Ovary (tissue), 3 donors: Measurements from ENCODE around the gene TRIM73.
"Not testable (repeated sequence)": the region's sequence is repeated elsewhere in the genome, so short reads cannot be mapped to it uniquely, and the experiment has no call there.

Experiments
- EP300 ChIP-seq: sonication (generic); formaldehyde crosslinking; IDR thresholded peaks from one replicate; pipeline ENCODE4 v1.6.1; 2017; ENCODE audit warnings: antibody characterized with exemption
- POLR2A ChIP-seq: fragments of 450-650 bp; IDR thresholded peaks from one replicate; pipeline ENCODE4 v1.6.1; 2017; ENCODE audit warnings: antibody characterized with exemption, mild to moderate bottlenecking, moderate library complexity
- TF ChIP-seq, protein P1 (sequence below), 3 donors: fragments of 450-650 bp in 2 of 3; fragments of 200-600 bp in 1 of 3; IDR thresholded peaks; one replicate each; pipeline versions ENCODE4 v1.5.1 to v1.8.0; 2016 to 2022; ENCODE audit warnings: antibody characterized with exemption in 3 of 3, mild to moderate bottlenecking in 1 of 3
- donor health status: DM: no; HTN: no; CAD: no.

DNA sequence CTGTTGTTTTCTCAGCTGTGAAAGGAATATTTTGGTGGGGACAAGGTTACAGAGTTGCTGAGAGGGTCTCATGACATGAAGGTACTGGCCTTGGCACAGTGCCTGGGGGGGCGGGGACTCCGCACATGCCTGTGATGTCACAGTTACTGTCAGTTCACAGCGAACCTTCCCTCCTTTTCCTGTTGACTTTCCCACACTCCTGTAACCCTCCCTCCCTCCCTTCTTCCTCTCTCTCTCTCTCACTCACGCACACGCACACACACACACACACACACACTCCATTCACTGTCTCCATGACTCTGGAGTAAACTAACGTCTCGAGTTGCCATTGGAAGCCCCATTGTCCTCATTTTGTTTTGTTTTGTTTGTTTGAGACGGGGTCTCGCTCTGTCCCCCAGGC is 28.1 kb upstream of the TRIM73 start:
- not testable (repeated sequence) for TF ChIP-seq POLR2A, EP300
- TF ChIP-seq, protein P1, sequence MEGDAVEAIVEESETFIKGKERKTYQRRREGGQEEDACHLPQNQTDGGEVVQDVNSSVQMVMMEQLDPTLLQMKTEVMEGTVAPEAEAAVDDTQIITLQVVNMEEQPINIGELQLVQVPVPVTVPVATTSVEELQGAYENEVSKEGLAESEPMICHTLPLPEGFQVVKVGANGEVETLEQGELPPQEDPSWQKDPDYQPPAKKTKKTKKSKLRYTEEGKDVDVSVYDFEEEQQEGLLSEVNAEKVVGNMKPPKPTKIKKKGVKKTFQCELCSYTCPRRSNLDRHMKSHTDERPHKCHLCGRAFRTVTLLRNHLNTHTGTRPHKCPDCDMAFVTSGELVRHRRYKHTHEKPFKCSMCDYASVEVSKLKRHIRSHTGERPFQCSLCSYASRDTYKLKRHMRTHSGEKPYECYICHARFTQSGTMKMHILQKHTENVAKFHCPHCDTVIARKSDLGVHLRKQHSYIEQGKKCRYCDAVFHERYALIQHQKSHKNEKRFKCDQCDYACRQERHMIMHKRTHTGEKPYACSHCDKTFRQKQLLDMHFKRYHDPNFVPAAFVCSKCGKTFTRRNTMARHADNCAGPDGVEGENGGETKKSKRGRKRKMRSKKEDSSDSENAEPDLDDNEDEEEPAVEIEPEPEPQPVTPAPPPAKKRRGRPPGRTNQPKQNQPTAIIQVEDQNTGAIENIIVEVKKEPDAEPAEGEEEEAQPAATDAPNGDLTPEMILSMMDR (IDR thresholded peaks at IDR 0.05): not testable (repeated sequence)
